Esophagus squamous epithelium (tissue), 5 donors: Measurements from ENCODE around the gene MCAM. TPM values are rescaled to one million over a fixed set of nuclear protein-coding genes. Genes with fewer than 3 reads are reported as not detected.

Experiments used
- DNase-seq: peaks from one replicate; lab custom pipeline; 2025; lab: John Stamatoyannopoulos, UW
- H3K27ac ChIP-seq, 4 donors: fragments of 200-600 bp; sonication (generic); one replicate each; pipeline ENCODE4 v1.5.1; 2016 to 2019; ENCODE audit warnings: mild to moderate bottlenecking in 1 of 4
- H3K27me3 ChIP-seq, 4 donors: fragments of 200-600 bp; sonication (generic); 1 replicate in 3 of 4; 2 replicates in 1 of 4; pipeline versions ENCODE4 v1.5.1 to v1.6.0; 2017 to 2021; ENCODE audit warnings: antibody characterized with exemption in 1 of 4
- H3K36me3 ChIP-seq, 3 donors: fragments of 200-600 bp; sonication (generic); one replicate each; pipeline ENCODE4 v1.5.1; 2016 to 2019
- H3K4me1 ChIP-seq, 3 donors: fragments of 200-600 bp; sonication (generic); one replicate each; pipeline ENCODE4 v1.5.1; 2017 to 2019
- H3K4me3 ChIP-seq, 4 donors: fragments of 200-600 bp; sonication (generic); 1 replicate in 3 of 4; 2 replicates in 1 of 4; pipeline ENCODE4 v1.5.1; 2016 to 2019; ENCODE audit warnings: mild to moderate bottlenecking in 2 of 4, moderate library complexity in 1 of 4
- H3K9me3 ChIP-seq, 3 donors: fragments of 200-600 bp; sonication (generic); one replicate each; pipeline ENCODE4 v1.5.1; 2016 to 2019
- CTCF ChIP-seq, 6 experiments: fragments of 450-650 bp in 4 of 6; fragments of 200-600 bp in 2 of 6; sonication (generic) in 2 of 6; IDR thresholded peaks; one replicate each; pipeline ENCODE4 v1.5.1; 2016 to 2019; ENCODE audit warnings: antibody characterized with exemption in 6 of 6, mild to moderate bottlenecking in 4 of 6, moderate library complexity in 4 of 6
- POLR2A ChIP-seq, 4 donors: fragments of 450-650 bp; IDR thresholded peaks; one replicate each; pipeline ENCODE4 v1.6.1; 2017; ENCODE audit warnings: antibody characterized with exemption in 4 of 4, mild to moderate bottlenecking in 4 of 4, moderate library complexity in 3 of 4
- WGBS, 2 donors: methylation state at CpG; one replicate each; pipeline ENCODE4 v1.1.5; 2018; 5-methylcytosine and 5-hydroxymethylcytosine counted together
- intact Hi-C: fragments of 100-400 bp; cut with DNase I; formaldehyde crosslinking; loops from one replicate; pipeline ENCODE4 v1.15.0; 2022
- total RNA-seq, 4 donors: library from RNA; depleted of rRNA; stranded (reverse); fragments of >200 nt; gene quantifications; one replicate each; pipeline ENCODE4 v1.1.0, GENCODE V29; 2016
- donor health status: DM: yes; HTN: yes; CAD: no.

Gene MCAM
- total RNA-seq, 4 donors from 2014 or later, result 20.8 to 169 (median 80.9) TPM

- intact Hi-C loops, result no loop called here
- H3K4me1 ChIP-seq, result peaks cover 0 to 9% (median 0%) of the 10 kb centered on the region in 3 donors
- no peak overlapping the region for H3K27ac ChIP-seq
- peaks cover 8 to 67% (median 18%) of the 10 kb centered on the region in 3 donors for H3K36me3 ChIP-seq
- TF ChIP-seq POLR2A (IDR thresholded peaks at IDR 0.05) (no peak), CTCF (IDR thresholded peaks at IDR 0.05) (no peak)
- no peaks in the 10 kb centered on the region for H3K9me3 ChIP-seq
- WGBS, 2 donors, result 83 to 87% methylated on average over 4 to 7 of the region's 7 CpGs
- no peak for DNase-seq
- H3K4me3 ChIP-seq, result no peak overlapping the region
- H3K27me3 ChIP-seq, result no peaks in the 10 kb centered on the region
These were observed 34.4 kb downstream of the MCAM start for GRCh38 chr11:119282495-119282894.

GRCh38 chr11:119277660-119278059, 39.3 kb downstream of the MCAM start:
- no peak overlapping the region for H3K27ac ChIP-seq
- H3K9me3 ChIP-seq, result no peaks in the 10 kb centered on the region
- peaks cover 0 to 84% (median 17%) of the 10 kb centered on the region in 3 donors for H3K36me3 ChIP-seq
- DNase-seq, result no peak
- H3K4me1 ChIP-seq, result no peaks in the 10 kb centered on the region
- H3K27me3 ChIP-seq, result no peaks in the 10 kb centered on the region
- no peak for TF ChIP-seq CTCF (IDR thresholded peaks at IDR 0.05)
- no peak for TF ChIP-seq POLR2A (IDR thresholded peaks at IDR 0.05)
- no peak overlapping the region for H3K4me3 ChIP-seq
- WGBS, 2 donors, result 83 to 92% methylated on average over 1 of the region's 1 CpG
- intact Hi-C loops, result no loop called here

- WGBS, 2 donors, result 93 to 95% methylated on average over 6 of the region's 6 CpGs
These were observed 43.2 kb downstream of the MCAM start for GRCh38 chr11:119273721-119274120.

GRCh38 chr11:119267645-119268044, 49.3 kb downstream of the MCAM start:
- H3K27ac ChIP-seq, result no peak overlapping the region
- H3K4me3 ChIP-seq, result no peak overlapping the region
- peaks cover 0 to 8% (median 3%) of the 10 kb centered on the region in 3 donors for H3K4me1 ChIP-seq
- H3K36me3 ChIP-seq, result peaks cover 0 to 13% (median 0%) of the 10 kb centered on the region in 3 donors
- no peaks in the 10 kb centered on the region for H3K9me3 ChIP-seq
- DNase-seq, result no peak
- no peak for TF ChIP-seq POLR2A (IDR thresholded peaks at IDR 0.05)
- TF ChIP-seq CTCF (IDR thresholded peaks at IDR 0.05), result no peak
- intact Hi-C loops, result no loop called here
- WGBS, 2 donors, result 85 to 88% methylated on average over 5 of the region's 5 CpGs
- H3K27me3 ChIP-seq, result no peaks in the 10 kb centered on the region

More at GRCh38 chr11:119273721-119274120, 43.2 kb downstream of the MCAM start:
- Histone ChIP-seq H3K27ac (no peak overlapping the region), H3K36me3 (peaks cover 0 to 73% (median 13%) of the 10 kb centered on the region in 3 donors), H3K9me3 (no peaks in the 10 kb centered on the region), H3K27me3 (no peaks in the 10 kb centered on the region), H3K4me1 (no peaks in the 10 kb centered on the region), H3K4me3 (no peak overlapping the region)
- intact Hi-C loops, result no loop called here
- TF ChIP-seq CTCF (IDR thresholded peaks at IDR 0.05), result no peak
- no peak for TF ChIP-seq POLR2A (IDR thresholded peaks at IDR 0.05)
- DNase-seq, result no peak

GRCh38 chr11:119266517-119267255, 50.2 kb downstream of the MCAM start:
- DNase-seq, result no peak
- Histone ChIP-seq H3K4me3 (no peak overlapping the region), H3K27me3 (no peaks in the 10 kb centered on the region), H3K27ac (no peak overlapping the region), H3K36me3 (peaks cover 0 to 3% (median 0%) of the 10 kb centered on the region in 3 donors), H3K4me1 (peaks cover 0 to 13% (median 3%) of the 10 kb centered on the region in 3 donors), H3K9me3 (no peaks in the 10 kb centered on the region)
- intact Hi-C loops, result no loop called here
- TF ChIP-seq POLR2A (IDR thresholded peaks at IDR 0.05), result no peak
- TF ChIP-seq CTCF (IDR thresholded peaks at IDR 0.05), result no peak
- WGBS, 2 donors, result 72 to 77% methylated on average over 7 of the region's 7 CpGs
